Neutrophil (primary cell): Measurements from ENCODE around the gene KRTAP4-16.
"Not testable (repeated sequence)": the region's sequence is repeated elsewhere in the genome, so short reads cannot be mapped to it uniquely, and the experiment has no call there.

Experiments
- H3K27ac ChIP-seq: fragments of 200-600 bp; sonication (generic); 2 replicates; pipeline ENCODE4 v1.5.1; 2016; ENCODE audit warnings: mild to moderate bottlenecking, moderate library complexity
- H3K27me3 ChIP-seq: fragments of 200-600 bp; sonication (generic); 2 replicates; pipeline ENCODE4 v1.6.0; 2016; ENCODE audit warnings: mild to moderate bottlenecking
- H3K36me3 ChIP-seq: fragments of 200-600 bp; sonication (generic); 2 replicates; pipeline ENCODE4 v1.5.1; 2017
- H3K4me1 ChIP-seq, 2 experiments: fragments of 200-600 bp in 1 of 2; sonication (generic) in 1 of 2; 1 replicate in 1 of 2; 2 replicates in 1 of 2; pipeline versions ENCODE4 v1.5.1 to v1.6.1; 2013 to 2016; ENCODE audit warnings: low read depth in 1 of 2, low read length in 1 of 2, mild to moderate bottlenecking in 1 of 2, moderate library complexity in 1 of 2; ENCODE audit not compliant: control insufficient read depth in 1 of 2, insufficient read depth in 1 of 2
- H3K4me3 ChIP-seq, 2 experiments: fragments of 200-600 bp in 1 of 2; sonication (generic) in 1 of 2; 1 replicate in 1 of 2; 2 replicates in 1 of 2; pipeline ENCODE4 v1.5.1; 2013 to 2016; ENCODE audit warnings: low read depth in 1 of 2, low read length in 1 of 2, mild to moderate bottlenecking in 1 of 2, moderate library complexity in 1 of 2
- H3K9me3 ChIP-seq: fragments of 200-600 bp; sonication (generic); 2 replicates; pipeline ENCODE4 v1.5.1; 2016
- TF ChIP-seq, protein P1 (sequence below): fragments of 200-600 bp; sonication (generic); IDR thresholded peaks from 2 replicates; pipeline ENCODE4 v1.5.1; 2016; ENCODE audit warnings: antibody characterized with exemption

The KRTAP4-16 gene

GRCh38 chr17:41096055-41096454, 6.0 kb downstream of the KRTAP4-16 start:
- H3K27me3 ChIP-seq = no peaks in the 10 kb centered on the region
- no peak overlapping the region for H3K4me3 ChIP-seq
- TF ChIP-seq, protein P1, sequence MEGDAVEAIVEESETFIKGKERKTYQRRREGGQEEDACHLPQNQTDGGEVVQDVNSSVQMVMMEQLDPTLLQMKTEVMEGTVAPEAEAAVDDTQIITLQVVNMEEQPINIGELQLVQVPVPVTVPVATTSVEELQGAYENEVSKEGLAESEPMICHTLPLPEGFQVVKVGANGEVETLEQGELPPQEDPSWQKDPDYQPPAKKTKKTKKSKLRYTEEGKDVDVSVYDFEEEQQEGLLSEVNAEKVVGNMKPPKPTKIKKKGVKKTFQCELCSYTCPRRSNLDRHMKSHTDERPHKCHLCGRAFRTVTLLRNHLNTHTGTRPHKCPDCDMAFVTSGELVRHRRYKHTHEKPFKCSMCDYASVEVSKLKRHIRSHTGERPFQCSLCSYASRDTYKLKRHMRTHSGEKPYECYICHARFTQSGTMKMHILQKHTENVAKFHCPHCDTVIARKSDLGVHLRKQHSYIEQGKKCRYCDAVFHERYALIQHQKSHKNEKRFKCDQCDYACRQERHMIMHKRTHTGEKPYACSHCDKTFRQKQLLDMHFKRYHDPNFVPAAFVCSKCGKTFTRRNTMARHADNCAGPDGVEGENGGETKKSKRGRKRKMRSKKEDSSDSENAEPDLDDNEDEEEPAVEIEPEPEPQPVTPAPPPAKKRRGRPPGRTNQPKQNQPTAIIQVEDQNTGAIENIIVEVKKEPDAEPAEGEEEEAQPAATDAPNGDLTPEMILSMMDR = no peak

GRCh38 chr17:41088760-41089352, 13.2 kb downstream of the KRTAP4-16 start:
- not testable (repeated sequence) for H3K4me3 ChIP-seq, H3K36me3 ChIP-seq, H3K27ac ChIP-seq

More at GRCh38 chr17:41096055-41096454, 6.0 kb downstream of the KRTAP4-16 start:
- Histone ChIP-seq H3K36me3 (no peaks in the 10 kb centered on the region), H3K27ac (no peak overlapping the region), H3K9me3 (no peaks in the 10 kb centered on the region), H3K4me1 (no peaks in the 10 kb centered on the region)

GRCh38 chr17:41084100-41084856, 17.7 kb downstream of the KRTAP4-16 start, which contains the start of gene KRTAP4-7:
Gene KRTAP4-7, plus strand, starts transcription at chr17:41084150. Its CDS starts 57 bp downstream, at chr17:41084207.
- H3K9me3 ChIP-seq, H3K4me3 ChIP-seq, H3K27ac ChIP-seq, H3K4me1 ChIP-seq, H3K27me3 ChIP-seq, H3K36me3 ChIP-seq: not testable (repeated sequence)

More at GRCh38 chr17:41088760-41089352, 13.2 kb downstream of the KRTAP4-16 start:
- H3K27me3 ChIP-seq, H3K4me1 ChIP-seq, H3K9me3 ChIP-seq: not testable (repeated sequence)

DNA sequence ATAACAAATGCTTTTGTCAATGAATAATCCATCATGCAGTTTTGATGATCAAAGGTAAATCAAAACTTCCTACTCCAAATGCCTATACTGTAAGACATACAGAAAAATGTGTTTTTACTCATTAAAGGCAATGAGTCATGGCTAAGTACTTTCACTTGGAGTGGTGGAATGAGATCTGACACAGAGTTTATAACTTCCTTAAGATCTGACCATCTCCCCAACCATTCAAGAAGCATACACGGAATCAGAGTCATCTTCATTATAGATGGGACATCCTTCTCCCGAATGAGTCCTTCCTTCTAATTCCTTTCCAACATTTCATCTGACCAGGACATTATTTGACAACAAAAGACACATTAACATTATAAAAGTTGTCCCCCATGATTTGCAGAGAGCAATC, 18.6 kb downstream of the KRTAP4-16 start:
- not testable (repeated sequence) for H3K4me1 ChIP-seq, H3K36me3 ChIP-seq, H3K9me3 ChIP-seq, H3K4me3 ChIP-seq, H3K27ac ChIP-seq, H3K27me3 ChIP-seq

GRCh38 chr17:41082626-41083025, 19.4 kb downstream of the KRTAP4-16 start:
- Histone ChIP-seq H3K27me3 (no peaks in the 10 kb centered on the region), H3K4me3 (no peak overlapping the region), H3K9me3 (no peaks in the 10 kb centered on the region), H3K36me3 (no peaks in the 10 kb centered on the region), H3K4me1 (no peaks in the 10 kb centered on the region), H3K27ac (no peak overlapping the region)
- TF ChIP-seq, protein P1 = no peak

- H3K27ac ChIP-seq = no peak overlapping the region
- no peaks in the 10 kb centered on the region for H3K36me3 ChIP-seq
- no peaks in the 10 kb centered on the region for H3K4me1 ChIP-seq
- no peak overlapping the region for H3K4me3 ChIP-seq
- no peaks in the 10 kb centered on the region for H3K9me3 ChIP-seq
- TF ChIP-seq, protein P1 = no peak
- H3K27me3 ChIP-seq = peaks cover 10% of the 10 kb centered on the region
Observed at GRCh38 chr17:41076788-41077187, 25.2 kb downstream of the KRTAP4-16 start.

DNA sequence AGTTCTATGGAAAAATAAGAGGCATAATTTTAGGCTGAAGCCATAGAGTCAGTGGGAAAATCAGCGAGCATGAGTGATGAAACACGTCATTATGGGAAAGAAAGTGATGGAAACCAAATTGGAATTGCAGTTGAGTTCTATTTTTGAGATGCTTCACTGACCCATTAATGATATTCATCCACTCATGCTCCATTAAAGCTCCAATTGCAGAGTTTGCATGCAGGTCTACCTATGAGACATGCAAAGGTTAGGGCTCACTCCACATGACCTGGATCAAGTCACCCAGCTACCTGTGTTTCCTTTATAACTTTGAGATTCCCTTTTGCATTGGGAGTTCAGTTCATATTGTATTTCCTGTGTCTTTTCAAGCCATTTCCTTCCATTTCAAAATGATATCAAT, 28.3 kb downstream of the KRTAP4-16 start:
- peaks cover 7 to 13% of the 10 kb centered on the region in 2 experiments for H3K4me1 ChIP-seq
- no peak overlapping the region for H3K4me3 ChIP-seq
- TF ChIP-seq, protein P1 = no peak
- peaks cover 10% of the 10 kb centered on the region for H3K27me3 ChIP-seq
- no peaks in the 10 kb centered on the region for H3K36me3 ChIP-seq
- no peaks in the 10 kb centered on the region for H3K9me3 ChIP-seq
- H3K27ac ChIP-seq = no peak overlapping the region
